OCI-LY7 (cell line): ENCODE measurements around the gene ZNF407. TPM values are rescaled to one million over a fixed set of nuclear protein-coding genes. Genes with fewer than 3 reads are reported as not detected.

ENCODE experiments used
- BruUV-seq: library from RNA; stranded (reverse); fragments of 400-500 nt; replicated peaks from 2 replicates; lab custom pipeline; 2021; lab: Mats Ljungman, UMichigan
- CTCF ChIA-PET: fragments of 300-600 bp; sonication (Branson Sonifier 250); formaldehyde crosslinking; loops from one replicate; lab custom pipeline; 2022; ENCODE audit warnings: antibody characterized with exemption; ENCODE audit not compliant: unreplicated experiment; lab: Charles Lee
- POLR2A ChIA-PET: fragments of 300-600 bp; sonication (Branson Sonifier 250); formaldehyde crosslinking; loops from one replicate; lab custom pipeline; 2022; ENCODE audit warnings: antibody characterized with exemption; lab: Charles Lee
- DNase-seq: peaks from one replicate; pipeline ENCODE4 v3.0.0-alpha.2; 2015; ENCODE audit warnings: low spot score
- H2AFZ ChIP-seq: fragments of 200-600 bp; sonication (generic), shearing (Covaris generic); 2 replicates; pipeline ENCODE4 v1.6.1; 2014; ENCODE audit warnings: mild to moderate bottlenecking, antibody characterized with exemption, low read length, moderate library complexity
- H3K27ac ChIP-seq: fragments of 200-600 bp; sonication (generic); 2 replicates; pipeline ENCODE4 v1.5.1; 2014; ENCODE audit warnings: mixed run types, low read depth, mild to moderate bottlenecking, moderate library complexity, low read length, inconsistent platforms; ENCODE audit not compliant: poor library complexity, severe bottlenecking
- H3K36me3 ChIP-seq: fragments of 200-600 bp; sonication (generic); 2 replicates; pipeline ENCODE4 v1.6.1; 2014; ENCODE audit warnings: mild to moderate bottlenecking, antibody characterized with exemption, low read length, moderate library complexity, mixed read lengths; ENCODE audit not compliant: insufficient read depth
- H3K4me1 ChIP-seq: fragments of 200-600 bp; sonication (generic); 2 replicates; pipeline ENCODE4 v1.5.1; 2014; ENCODE audit warnings: mild to moderate bottlenecking, low read length; ENCODE audit not compliant: insufficient read depth, poor library complexity, severe bottlenecking
- H3K4me2 ChIP-seq: fragments of 200-600 bp; sonication (generic); 2 replicates; pipeline ENCODE4 v1.6.1; 2014; ENCODE audit warnings: mild to moderate bottlenecking, low read length
- H3K4me3 ChIP-seq: fragments of 200-600 bp; sonication (generic); 2 replicates; pipeline ENCODE4 v1.5.1; 2014; ENCODE audit warnings: mild to moderate bottlenecking, low read depth, low read length; ENCODE audit not compliant: poor library complexity, severe bottlenecking
- H3K79me2 ChIP-seq: fragments of 200-600 bp; sonication (generic); 2 replicates; pipeline ENCODE4 v1.6.1; 2016; ENCODE audit warnings: low read depth, mild to moderate bottlenecking, low read length, moderate library complexity, mixed read lengths; ENCODE audit not compliant: insufficient read depth
- H3K9me2 ChIP-seq: fragments of 200-600 bp; sonication (generic); 2 replicates; pipeline ENCODE4 v1.6.1; 2016; ENCODE audit warnings: mild to moderate bottlenecking, low read length, mixed read lengths; ENCODE audit not compliant: insufficient read depth
- H3K9me3 ChIP-seq: fragments of 200-600 bp; sonication (generic); 2 replicates; pipeline ENCODE4 v1.6.1; 2014; ENCODE audit warnings: mild to moderate bottlenecking, mixed run types, low read length, mixed read lengths
- H4K20me1 ChIP-seq: fragments of 200-600 bp; sonication (generic); 2 replicates; pipeline ENCODE4 v1.6.1; 2014; ENCODE audit warnings: mild to moderate bottlenecking, antibody characterized with exemption, low read length, moderate library complexity, mixed read lengths; ENCODE audit not compliant: insufficient read depth
- EZH2phosphoT487 ChIP-seq: fragments of 200-600 bp; sonication (generic); IDR thresholded peaks from 2 replicates; pipeline ENCODE4 v1.6.1; 2018; ENCODE audit warnings: low read depth, borderline replicate concordance, mild to moderate bottlenecking, mixed run types, antibody characterized with exemption, low read length, moderate library complexity, mixed read lengths
- intact Hi-C: fragments of 100-400 bp; cut with micrococcal nuclease; formaldehyde crosslinking; loops from one replicate; pipeline ENCODE4 v1.10.0; 2022; ENCODE audit not compliant: unreplicated experiment
- total RNA-seq, 2 experiments: library from RNA; depleted of rRNA in 1 of 2; stranded (reverse); fragments of >200 nt in 1 of 2; shearing (Covaris generic) in 1 of 2; gene quantifications; 2 replicates each; pipeline ENCODE4 v1.2.3, GENCODE V29; 2014 to 2022
- TF ChIP-seq, protein P1 (sequence below): fragments of 200-600 bp; sonication (generic); conservative IDR thresholded peaks from 2 replicates; pipeline ENCODE4 v1.5.1; 2014; ENCODE audit warnings: mild to moderate bottlenecking, antibody characterized with exemption, low read length, moderate library complexity, mixed read lengths

ZNF407 gene
- total RNA-seq, 2 experiments from 2014 or later: 8.9 to 11.9 TPM

DNA sequence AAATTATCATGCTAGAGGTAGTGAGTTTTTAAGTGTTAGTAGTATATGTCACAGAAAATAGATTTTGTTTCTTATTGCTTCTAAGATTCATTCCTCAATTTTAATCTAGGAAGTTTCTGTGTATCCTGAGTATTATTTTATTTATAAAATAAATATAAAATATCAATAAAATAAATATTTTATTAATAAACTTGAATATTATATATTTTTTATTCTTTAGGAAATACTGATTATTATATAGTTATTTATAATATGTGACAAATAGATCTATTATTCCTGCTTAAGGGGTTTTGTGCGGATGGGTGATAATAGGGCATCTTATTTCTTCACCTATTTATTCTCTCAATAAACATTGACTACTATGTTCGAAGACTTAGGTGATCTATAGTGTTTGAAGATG is 191.0 kb downstream of the ZNF407 start:
- no peak for TF ChIP-seq EZH2phosphoT487
- TF ChIP-seq, protein P1, sequence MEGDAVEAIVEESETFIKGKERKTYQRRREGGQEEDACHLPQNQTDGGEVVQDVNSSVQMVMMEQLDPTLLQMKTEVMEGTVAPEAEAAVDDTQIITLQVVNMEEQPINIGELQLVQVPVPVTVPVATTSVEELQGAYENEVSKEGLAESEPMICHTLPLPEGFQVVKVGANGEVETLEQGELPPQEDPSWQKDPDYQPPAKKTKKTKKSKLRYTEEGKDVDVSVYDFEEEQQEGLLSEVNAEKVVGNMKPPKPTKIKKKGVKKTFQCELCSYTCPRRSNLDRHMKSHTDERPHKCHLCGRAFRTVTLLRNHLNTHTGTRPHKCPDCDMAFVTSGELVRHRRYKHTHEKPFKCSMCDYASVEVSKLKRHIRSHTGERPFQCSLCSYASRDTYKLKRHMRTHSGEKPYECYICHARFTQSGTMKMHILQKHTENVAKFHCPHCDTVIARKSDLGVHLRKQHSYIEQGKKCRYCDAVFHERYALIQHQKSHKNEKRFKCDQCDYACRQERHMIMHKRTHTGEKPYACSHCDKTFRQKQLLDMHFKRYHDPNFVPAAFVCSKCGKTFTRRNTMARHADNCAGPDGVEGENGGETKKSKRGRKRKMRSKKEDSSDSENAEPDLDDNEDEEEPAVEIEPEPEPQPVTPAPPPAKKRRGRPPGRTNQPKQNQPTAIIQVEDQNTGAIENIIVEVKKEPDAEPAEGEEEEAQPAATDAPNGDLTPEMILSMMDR: no peak
- no peak overlapping the region for H3K4me3 ChIP-seq
- no peaks in the 10 kb centered on the region for H3K9me3 ChIP-seq
- no peak overlapping the region for H2AFZ ChIP-seq
- H3K4me2 ChIP-seq: no peak overlapping the region
- no peaks in the 10 kb centered on the region for H3K4me1 ChIP-seq
- no peak for DNase-seq
- H3K36me3 ChIP-seq: no peaks in the 10 kb centered on the region
- no peak overlapping the region for H3K27ac ChIP-seq
- ChIA-PET CTCF (no interaction called here), POLR2A (no interaction called here)
- no peaks in the 10 kb centered on the region for H4K20me1 ChIP-seq
- no peaks in the 10 kb centered on the region for H3K79me2 ChIP-seq
- BruUV-seq: no TSS peak
- no peaks in the 10 kb centered on the region for H3K9me2 ChIP-seq
- intact Hi-C loops: no loop called here

DNA sequence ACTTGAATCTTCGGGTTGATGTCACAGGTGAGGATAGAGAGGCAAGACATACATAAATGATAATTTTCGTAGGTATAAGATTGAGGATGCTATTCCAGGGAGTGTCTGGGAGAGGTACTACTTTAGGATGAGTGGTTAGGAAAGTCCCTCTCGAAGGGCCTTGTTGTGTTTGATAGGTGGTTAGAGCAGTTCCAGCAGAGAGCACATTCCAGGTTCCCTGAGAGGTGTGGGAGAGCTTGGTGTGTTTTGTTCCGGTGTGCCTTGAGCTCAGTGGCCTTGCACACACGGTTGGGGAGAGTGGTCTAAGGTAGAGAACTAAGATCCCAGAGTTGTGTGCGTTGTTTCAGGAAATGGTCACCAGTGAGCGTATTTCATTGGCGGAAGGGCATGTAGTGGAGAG is 191.4 kb downstream of the ZNF407 start:
- CTCF ChIA-PET: no interaction called here
- H3K27ac ChIP-seq: no peak overlapping the region
- POLR2A ChIA-PET: no interaction called here
- BruUV-seq: no TSS peak
- H2AFZ ChIP-seq: no peak overlapping the region
- TF ChIP-seq, protein P1: no peak
- TF ChIP-seq EZH2phosphoT487: no peak
- H3K79me2 ChIP-seq: no peaks in the 10 kb centered on the region
- DNase-seq: no peak
- intact Hi-C loops: no loop called here
- H3K4me2 ChIP-seq: no peak overlapping the region
- no peaks in the 10 kb centered on the region for H3K9me3 ChIP-seq
- no peaks in the 10 kb centered on the region; the same call in 1 of the 2 replicates for H3K36me3 ChIP-seq
- H3K4me3 ChIP-seq: no peak overlapping the region
- H3K9me2 ChIP-seq: no peaks in the 10 kb centered on the region
- no peaks in the 10 kb centered on the region for H3K4me1 ChIP-seq
- H4K20me1 ChIP-seq: no peaks in the 10 kb centered on the region

- Histone ChIP-seq H3K27ac (no peak overlapping the region), H3K9me3 (no peaks in the 10 kb centered on the region), H3K36me3 (no peaks in the 10 kb centered on the region; the same call in 1 of the 2 replicates), H3K79me2 (no peaks in the 10 kb centered on the region), H3K4me1 (peaks cover 4% of the 10 kb centered on the region), H2AFZ (no peak overlapping the region), H3K9me2 (no peaks in the 10 kb centered on the region), H3K4me3 (no peak overlapping the region), H4K20me1 (no peaks in the 10 kb centered on the region), H3K4me2 (no peak overlapping the region)
- TF ChIP-seq, protein P1: no peak
- TF ChIP-seq EZH2phosphoT487: no peak
- no peak for DNase-seq
- intact Hi-C loops: no loop called here
- CTCF ChIA-PET: no interaction called here
- BruUV-seq: no TSS peak
- POLR2A ChIA-PET: no interaction called here
These were observed 192.8 kb downstream of the ZNF407 start for GRCh38 chr18:74790451-74790850.
